Neuron (in vitro differentiated cells): Measurements from ENCODE around the gene UBE2F.
A peak's percentile ranks its signal among the peaks of the same experiment; 100 is the strongest.
"Not testable (repeated sequence)": the region's sequence is repeated elsewhere in the genome, so short reads cannot be mapped to it uniquely, and the experiment has no call there.

Source experiments
- H2AFZ ChIP-seq: one replicate; pipeline ENCODE4 v1.6.1; 2013; ENCODE audit warnings: low read depth, mild to moderate bottlenecking, inconsistent platforms, low read length, moderate library complexity
- H3K27me3 ChIP-seq: one replicate; pipeline ENCODE4 v1.6.1; 2013; ENCODE audit warnings: low read length; ENCODE audit not compliant: insufficient read depth
- H3K36me3 ChIP-seq: one replicate; pipeline ENCODE4 v1.6.1; 2013; ENCODE audit warnings: low read length; ENCODE audit not compliant: insufficient read depth
- H3K4me1 ChIP-seq: one replicate; pipeline ENCODE4 v1.6.1; 2013; ENCODE audit warnings: low read length; ENCODE audit not compliant: insufficient read depth
- H3K4me3 ChIP-seq: 2 replicates; pipeline ENCODE4 v1.5.1; 2013; ENCODE audit warnings: mild to moderate bottlenecking, low read length, moderate library complexity
- H3K9me3 ChIP-seq: one replicate; pipeline ENCODE4 v1.6.1; 2013; ENCODE audit warnings: low read length

Gene UBE2F

GRCh38 chr2:237955640-237956401, 11.0 kb upstream of the UBE2F start:
- Histone ChIP-seq H2AFZ (no peak overlapping the region), H3K4me3 (no peak overlapping the region), H3K36me3 (no peaks in the 10 kb centered on the region), H3K4me1 (no peaks in the 10 kb centered on the region), H3K9me3 (peaks cover 3% of the 10 kb centered on the region), H3K27me3 (peaks cover 58% of the 10 kb centered on the region)

DNA sequence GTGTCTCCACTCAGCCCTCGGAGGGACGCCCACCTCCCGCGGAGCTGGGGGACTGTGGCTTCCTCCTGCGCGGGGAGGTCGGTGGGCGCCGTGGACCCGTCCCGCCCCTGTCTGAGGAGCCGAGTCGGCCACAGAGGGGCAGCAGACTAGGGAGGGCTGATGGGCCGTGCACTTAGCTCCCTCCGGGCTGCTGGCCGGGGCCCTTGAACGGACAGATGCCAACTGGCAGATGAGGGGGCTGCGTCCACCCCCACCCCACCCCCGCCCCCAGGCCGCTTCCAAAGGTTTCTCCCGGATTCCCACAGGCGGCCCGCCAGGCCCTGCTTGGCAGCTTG, 10.4 kb upstream of the UBE2F start:
- Histone ChIP-seq H2AFZ (no peak overlapping the region), H3K27me3 (peaks cover 58% of the 10 kb centered on the region), H3K9me3 (peaks cover 6% of the 10 kb centered on the region), H3K36me3 (no peaks in the 10 kb centered on the region), H3K4me3 (no peak overlapping the region), H3K4me1 (no peaks in the 10 kb centered on the region)

GRCh38 chr2:237961637-237962036, 5.2 kb upstream of the UBE2F start:
- Histone ChIP-seq H3K4me1 (no peaks in the 10 kb centered on the region), H3K27me3 (peaks cover 32% of the 10 kb centered on the region), H3K36me3 (no peaks in the 10 kb centered on the region), H3K4me3 (no peak overlapping the region), H2AFZ (no peak overlapping the region), H3K9me3 (peaks cover 14% of the 10 kb centered on the region)

DNA sequence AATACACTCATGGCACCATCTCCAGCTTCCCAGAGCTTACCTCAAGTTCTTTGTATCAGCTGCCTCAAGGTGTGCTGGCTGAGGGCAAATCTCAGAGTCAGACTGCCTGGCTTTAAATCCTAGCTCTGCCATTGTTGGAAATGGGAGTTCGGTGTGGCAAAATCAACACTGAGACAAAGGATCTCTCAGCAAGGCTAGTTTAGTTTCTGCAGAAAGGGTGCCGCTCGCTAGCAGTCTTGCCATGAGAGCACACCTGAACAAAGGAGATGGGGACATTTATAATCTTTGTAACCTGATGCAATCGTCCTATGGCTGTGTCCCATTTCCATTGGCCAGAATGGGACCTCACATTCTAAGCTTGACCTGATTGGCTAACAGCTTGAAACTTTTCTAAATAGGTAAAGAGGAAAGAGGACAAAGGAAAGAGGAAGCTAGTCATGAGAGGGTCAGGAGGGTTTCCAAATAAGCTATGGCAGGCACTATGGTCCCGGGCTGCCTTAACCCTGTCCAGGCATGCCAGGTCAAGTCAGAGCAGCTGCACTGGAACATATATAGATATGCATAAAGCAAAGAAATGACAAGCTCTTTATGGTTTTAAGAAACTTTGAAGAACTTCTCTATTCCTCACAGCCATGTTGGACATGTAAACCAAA, 4.3 kb upstream of the UBE2F start:
- Histone ChIP-seq H3K4me3 (no peak overlapping the region), H3K4me1 (peaks cover under 1% of the 10 kb centered on the region), H3K36me3 (no peaks in the 10 kb centered on the region), H2AFZ (no peak overlapping the region), H3K27me3 (peaks cover 25% of the 10 kb centered on the region), H3K9me3 (peaks cover 11% of the 10 kb centered on the region)

DNA sequence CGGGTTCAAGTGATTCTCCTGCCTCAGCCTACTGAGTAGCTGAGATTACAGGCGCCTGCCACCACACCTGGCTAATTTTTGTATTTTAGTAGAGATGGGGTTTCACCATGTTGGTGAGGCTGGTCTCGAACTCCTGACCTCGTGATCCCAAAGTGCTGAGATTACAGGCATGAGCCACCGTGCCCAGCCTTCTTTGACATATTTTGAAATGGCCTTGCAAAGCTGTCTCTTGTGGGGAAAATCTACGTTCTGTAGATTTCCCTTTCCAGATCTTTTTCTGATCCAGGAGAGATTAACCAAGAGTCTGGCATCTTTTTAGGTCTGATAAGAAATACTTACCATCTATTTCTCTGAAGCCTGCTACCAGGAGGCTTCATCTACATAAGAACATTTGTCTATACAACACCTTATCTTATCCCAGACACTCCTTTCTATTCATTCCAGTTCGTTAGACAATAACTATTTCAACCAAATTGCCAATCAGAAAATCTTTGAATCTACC, 3.3 kb upstream of the UBE2F start:
- H3K36me3 ChIP-seq, H3K4me3 ChIP-seq, H2AFZ ChIP-seq: not testable (repeated sequence)
- Histone ChIP-seq H3K4me1 (peaks cover 10% of the 10 kb centered on the region), H3K27me3 (peaks cover 16% of the 10 kb centered on the region), H3K9me3 (peaks cover 11% of the 10 kb centered on the region)

DNA sequence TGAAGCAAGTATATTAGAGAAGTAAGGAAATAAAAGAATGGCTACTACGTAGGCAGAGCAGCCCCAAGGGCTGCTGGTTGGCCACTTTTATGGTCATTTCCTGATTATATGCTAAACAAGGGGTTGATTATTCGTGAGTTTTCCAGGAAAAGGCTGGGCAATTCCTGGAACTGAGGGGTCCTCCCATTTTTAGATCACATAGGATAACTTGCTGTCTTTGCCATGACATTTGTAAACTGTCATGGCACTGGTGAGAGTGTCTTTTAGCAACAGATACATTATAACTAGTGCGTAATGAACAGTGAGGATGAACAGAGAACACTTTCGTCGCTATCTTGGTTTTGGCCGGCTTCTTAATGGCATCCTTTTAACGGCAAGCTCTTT, 2.6 kb upstream of the UBE2F start:
- peaks cover under 1% of the 10 kb centered on the region for H3K36me3 ChIP-seq
- H3K27me3 ChIP-seq: peaks cover 10% of the 10 kb centered on the region
- no peak overlapping the region for H2AFZ ChIP-seq
- peaks cover 11% of the 10 kb centered on the region for H3K9me3 ChIP-seq
- no peak overlapping the region for H3K4me3 ChIP-seq
- H3K4me1 ChIP-seq: peaks cover 12% of the 10 kb centered on the region

DNA sequence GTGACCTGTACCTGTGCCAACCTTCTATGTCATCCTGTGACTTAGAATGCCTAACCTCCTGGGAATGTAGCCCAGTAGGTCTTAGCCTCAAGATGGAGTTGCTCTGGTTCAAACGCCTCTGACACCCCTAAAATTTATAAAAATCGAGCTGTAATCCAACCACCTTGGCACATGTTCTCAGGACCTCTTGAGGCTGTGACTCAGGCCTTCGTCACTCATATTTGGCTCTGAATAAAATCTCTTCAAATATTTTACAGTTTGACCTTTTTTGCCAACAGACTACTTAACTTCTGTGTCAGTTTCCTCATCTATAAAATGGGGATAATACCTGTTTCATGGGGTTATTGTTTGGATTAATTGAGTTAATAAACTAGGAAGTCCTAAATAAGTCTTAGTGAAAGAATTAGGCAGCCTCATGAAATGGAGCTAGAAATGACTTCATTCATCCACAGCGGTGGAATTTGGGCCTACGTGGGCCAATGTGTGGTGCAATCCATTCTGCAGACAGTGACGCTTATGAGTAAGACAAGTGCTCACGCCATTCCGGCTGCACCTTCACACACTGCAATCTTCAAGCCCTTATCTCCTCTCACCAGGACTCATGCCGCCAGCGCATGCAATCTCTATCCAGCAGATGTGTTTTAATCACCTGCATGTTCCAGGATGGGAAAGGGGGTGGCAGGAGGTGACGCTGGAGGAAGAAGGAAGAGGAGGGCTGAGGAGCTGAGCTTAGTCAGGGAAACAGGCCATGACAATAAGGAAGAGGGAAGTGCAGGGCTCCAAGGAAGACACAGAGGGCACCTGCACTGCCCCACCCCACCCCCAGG, 2.0 kb upstream of the UBE2F start:
- Histone ChIP-seq H3K4me3 (no peak overlapping the region), H3K9me3 (peaks cover 11% of the 10 kb centered on the region), H3K36me3 (peaks cover 5% of the 10 kb centered on the region), H3K27me3 (peaks cover 5% of the 10 kb centered on the region), H3K4me1 (peaks cover 15% of the 10 kb centered on the region), H2AFZ (no peak overlapping the region)

DNA sequence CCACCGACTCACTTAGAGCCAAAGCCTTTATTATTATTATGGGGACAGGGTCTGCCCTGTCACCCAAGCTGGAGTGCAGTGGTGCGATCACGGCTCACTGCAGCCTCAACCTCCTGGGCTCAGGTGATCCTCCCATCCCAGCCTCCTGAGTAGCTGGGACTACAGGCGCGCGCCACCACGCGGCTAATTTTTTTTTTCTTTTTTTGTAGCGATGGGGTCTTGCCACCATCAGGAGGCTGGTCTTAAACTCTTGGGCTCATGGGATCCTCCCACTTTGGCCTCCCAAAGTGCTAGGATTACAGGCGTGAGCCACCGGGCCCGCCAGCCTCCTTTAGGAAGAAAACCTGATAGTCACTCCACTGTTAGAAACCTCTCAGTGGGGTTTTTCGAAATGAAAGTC, 970 bp upstream of the UBE2F start:
- Histone ChIP-seq H3K9me3 (peaks cover 11% of the 10 kb centered on the region), H3K4me1 (peaks cover 15% of the 10 kb centered on the region), H2AFZ (peak overlapping the region; percentile 98), H3K4me3 (peak overlapping the region; percentile 73)
- not testable (repeated sequence) for H3K27me3 ChIP-seq, H3K36me3 ChIP-seq

- peaks cover 15% of the 10 kb centered on the region for H3K4me1 ChIP-seq
- peaks cover 10% of the 10 kb centered on the region for H3K9me3 ChIP-seq
- H3K36me3 ChIP-seq: peaks cover 5% of the 10 kb centered on the region
- peak overlapping the region; percentile 98 for H2AFZ ChIP-seq
- H3K4me3 ChIP-seq: peak overlapping the region; percentile 73
- H3K27me3 ChIP-seq: no peaks in the 10 kb centered on the region
Observed at GRCh38 chr2:237966250-237966564, 607 bp upstream of the UBE2F start.

DNA sequence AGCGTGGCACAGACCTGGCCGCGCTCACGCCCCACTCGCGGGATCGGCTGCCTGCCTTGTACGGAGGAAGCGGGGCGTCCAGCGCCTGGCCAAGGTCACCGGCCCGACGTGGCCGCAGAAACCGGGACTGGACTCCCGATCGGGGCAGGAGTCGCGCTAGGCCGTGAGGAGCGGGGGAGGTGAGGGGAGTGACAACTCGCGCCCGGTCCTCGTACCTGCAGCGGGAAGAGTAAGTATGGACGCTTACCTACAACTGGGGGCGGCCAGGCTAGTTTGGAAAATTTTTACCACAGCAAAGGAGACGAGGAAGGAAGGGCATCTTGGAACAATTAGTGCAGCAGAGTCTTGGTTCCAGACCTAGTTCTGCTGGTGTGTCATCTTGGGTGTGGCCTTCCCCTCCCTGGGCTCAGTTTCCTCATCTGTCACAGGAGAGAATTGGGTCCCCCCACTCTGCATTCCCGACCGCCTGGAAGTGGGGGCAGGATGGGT, 693 bp downstream of the UBE2F start:
- Histone ChIP-seq H3K27me3 (no peaks in the 10 kb centered on the region), H3K4me1 (peaks cover 15% of the 10 kb centered on the region), H3K9me3 (no peaks in the 10 kb centered on the region), H3K36me3 (peaks cover 5% of the 10 kb centered on the region), H2AFZ (no peak overlapping the region), H3K4me3 (peak overlapping the region; percentile 73)

DNA sequence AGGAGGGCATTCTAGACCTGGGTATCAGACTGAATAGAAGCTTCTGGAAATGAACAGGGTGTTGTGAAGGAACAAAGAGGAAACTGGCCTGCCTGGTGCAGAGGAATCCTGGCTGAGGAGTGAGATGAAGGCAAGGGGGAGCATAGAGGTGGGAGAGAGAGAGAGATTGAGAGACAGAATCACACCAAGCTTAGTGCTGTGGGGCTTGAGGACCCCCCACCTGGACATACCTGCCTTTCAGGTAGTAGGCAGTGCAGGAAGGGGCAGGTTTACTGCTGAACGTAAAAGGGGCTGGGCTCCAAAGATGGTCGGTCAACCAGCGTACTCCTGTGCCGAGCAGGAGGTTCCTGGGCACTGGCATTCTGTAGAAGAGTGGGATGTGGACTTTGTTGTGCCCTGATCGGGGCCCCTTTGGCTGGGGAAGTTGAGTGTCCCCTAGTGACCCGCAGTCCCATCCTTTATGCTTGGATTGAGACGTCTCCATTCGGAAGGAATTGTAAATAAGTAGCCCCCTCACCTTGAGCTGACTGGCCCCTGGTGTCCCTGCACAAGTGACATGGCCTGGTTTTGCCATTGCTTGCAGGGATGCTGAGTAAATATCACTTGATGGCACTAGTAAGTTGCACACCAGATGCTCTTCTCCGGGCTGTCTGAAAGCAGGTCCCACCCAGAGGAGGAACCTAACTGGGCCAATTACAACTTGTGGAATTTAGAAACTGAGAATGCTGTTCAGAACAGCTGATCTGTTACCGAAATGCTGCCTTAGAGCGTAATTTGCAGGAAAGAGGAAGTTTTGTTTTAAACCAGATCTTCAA, 1.4 kb downstream of the UBE2F start:
- H2AFZ ChIP-seq: no peak overlapping the region
- peak overlapping the region; percentile 73 for H3K4me3 ChIP-seq
- H3K27me3 ChIP-seq: no peaks in the 10 kb centered on the region
- peaks cover 5% of the 10 kb centered on the region for H3K36me3 ChIP-seq
- no peaks in the 10 kb centered on the region for H3K9me3 ChIP-seq
- peaks cover 15% of the 10 kb centered on the region for H3K4me1 ChIP-seq

- peaks cover 13% of the 10 kb centered on the region for H3K36me3 ChIP-seq
- no peaks in the 10 kb centered on the region for H3K27me3 ChIP-seq
- peaks cover 15% of the 10 kb centered on the region for H3K4me1 ChIP-seq
- no peaks in the 10 kb centered on the region for H3K9me3 ChIP-seq
- H3K4me3 ChIP-seq: no peak overlapping the region
- no peak overlapping the region for H2AFZ ChIP-seq
Observed at GRCh38 chr2:237971661-237972060, 4.8 kb downstream of the UBE2F start.
